AG10803 (cell line): Measurements from ENCODE around the gene FSTL3.

Experiments
- DNase-seq: peaks from one replicate; pipeline ENCODE4 v3.0.0; 2010; ENCODE audit warnings: low read depth
- H3K4me3 ChIP-seq: 2 replicates; pipeline ENCODE4 v1.5.1; 2011; ENCODE audit warnings: mild to moderate bottlenecking, low read length, control low read depth
- CTCF ChIP-seq: conservative IDR thresholded peaks from 2 replicates; pipeline ENCODE4 v1.5.1; 2011; ENCODE audit warnings: mild to moderate bottlenecking, low read length, control low read depth, inconsistent platforms

The FSTL3 gene

GRCh38 chr19:658059-658839 is 17.9 kb upstream of the FSTL3 start:
- no peak for DNase-seq
- TF ChIP-seq CTCF: no peak
- H3K4me3 ChIP-seq: peak overlapping the region; percentile 20

DNA sequence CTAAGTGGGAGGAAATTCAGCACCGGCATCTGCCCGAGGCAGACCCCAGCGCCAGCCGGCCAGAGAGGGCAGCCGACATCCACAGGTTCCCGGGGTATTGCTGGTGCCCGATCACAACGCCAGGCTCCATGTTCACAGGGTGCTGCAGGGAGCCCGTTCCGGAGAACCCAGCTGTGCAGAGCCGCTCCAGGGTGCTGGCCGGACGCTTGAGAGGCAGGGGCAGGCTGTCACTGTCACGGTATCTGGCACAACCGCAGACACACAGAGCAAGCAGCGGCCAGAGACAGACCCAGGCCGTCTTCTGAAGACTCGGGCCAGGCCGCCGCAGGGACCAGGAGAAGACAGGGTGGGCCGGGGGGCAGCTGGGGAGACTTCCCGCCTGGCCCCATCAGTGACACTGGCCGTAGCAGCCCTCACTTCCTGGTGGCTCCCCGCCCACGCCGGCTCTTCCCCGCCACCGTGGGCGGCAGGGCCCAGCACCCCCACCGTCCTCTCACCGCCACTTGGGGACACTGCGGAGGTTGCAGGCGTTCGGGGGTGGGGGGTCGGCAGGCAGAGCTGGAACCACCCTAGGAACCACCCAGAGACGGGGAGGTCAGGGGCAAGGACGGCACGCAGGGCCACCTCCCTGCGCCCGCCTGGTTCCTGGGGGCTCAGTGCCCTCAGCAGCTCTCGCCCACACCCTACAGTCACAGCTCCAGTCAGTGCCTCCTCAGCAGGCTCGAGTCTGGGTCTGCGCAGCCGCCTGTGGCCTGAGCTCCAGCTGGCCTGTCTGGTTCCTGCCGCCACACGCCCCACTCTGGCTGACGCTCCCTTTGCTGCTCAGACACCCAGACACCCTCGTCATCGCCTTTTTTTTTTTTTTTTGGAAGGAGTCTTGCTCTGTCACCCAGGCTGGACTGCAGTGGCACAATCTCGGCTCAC is 17.0 kb upstream of the FSTL3 start:
- H3K4me3 ChIP-seq: peak overlapping the region; percentile 35

GRCh38 chr19:660793-661426 is 15.3 kb upstream of the FSTL3 start:
- TF ChIP-seq CTCF: no peak
- H3K4me3 ChIP-seq: peak overlapping the region; percentile 78

More for the DNA sequence above, 17.0 kb upstream of the FSTL3 start:
- DNase-seq: peak; percentile 88
- no peak for TF ChIP-seq CTCF

GRCh38 chr19:661427-662196 is 14.6 kb upstream of the FSTL3 start:
- no peak for DNase-seq
- H3K4me3 ChIP-seq: peak overlapping the region; percentile 78
- TF ChIP-seq CTCF: no peak

More at GRCh38 chr19:660793-661426, 15.3 kb upstream of the FSTL3 start:
- DNase-seq: no peak

DNA sequence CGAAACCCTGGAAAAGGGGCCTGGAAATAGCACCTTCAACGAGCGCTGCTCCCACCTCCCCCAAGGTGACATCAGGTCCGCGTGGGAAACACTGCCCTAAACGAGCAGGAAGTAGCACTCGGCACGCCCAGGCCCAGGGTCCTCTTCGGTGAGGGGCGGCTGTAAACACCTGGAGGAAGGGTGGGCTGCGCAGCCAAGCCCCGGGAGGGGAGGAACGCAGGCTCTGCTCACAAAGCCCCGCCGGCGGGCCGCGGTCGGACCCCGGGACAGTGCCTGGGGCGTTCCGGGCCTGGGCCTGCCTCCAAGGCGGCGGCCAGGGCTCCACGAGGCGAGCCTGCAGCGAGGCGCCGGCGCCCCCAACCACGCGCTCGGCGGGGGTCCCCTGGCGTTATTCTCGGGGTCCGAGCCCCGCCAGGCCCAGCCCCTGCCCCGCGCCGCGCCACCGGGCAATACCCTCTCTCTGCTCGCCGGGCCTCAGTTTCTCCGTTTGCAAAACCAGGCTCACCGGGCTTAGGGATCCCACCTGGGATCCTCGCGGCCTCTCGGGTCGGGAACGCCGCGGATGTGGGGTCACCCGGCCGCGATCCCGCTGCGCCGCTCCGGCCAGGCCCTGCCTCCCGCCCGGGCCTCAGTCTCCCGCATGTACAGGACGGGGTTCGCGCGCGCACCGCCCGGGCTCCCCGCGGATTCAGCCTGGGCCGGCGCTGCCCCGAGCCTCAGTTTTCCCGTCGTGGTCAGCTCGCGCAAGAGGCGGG is 13.8 kb upstream of the FSTL3 start:
- TF ChIP-seq CTCF: no peak
- H3K4me3 ChIP-seq: peak overlapping the region; percentile 78
- peak; percentile 35 for DNase-seq
